ENCODE results near the gene PLEKHA3.

The PLEKHA3 gene

GRCh38 chr2:178473373-178473772, 6.9 kb upstream of the PLEKHA3 start:
- Histone ChIP-seq H3K27ac (no peak overlapping the region), H3K4me1 (no peaks in the 10 kb centered on the region), H3K9ac (no peak overlapping the region)

GRCh38 chr2:178473931-178474330, 6.3 kb upstream of the PLEKHA3 start:
- no peaks in the 10 kb centered on the region for H3K27me3 ChIP-seq (ENCODE audit: control insufficient read depth, insufficient read depth, low read length)
- H3K27ac ChIP-seq, result no peak overlapping the region
- H3K4me3 ChIP-seq (ENCODE audit: low read depth, low read length), result no peak overlapping the region
- H3K4me2 ChIP-seq (ENCODE audit: low read length), result no peak overlapping the region
- no peaks in the 10 kb centered on the region for H3K36me3 ChIP-seq (ENCODE audit: control insufficient read depth, insufficient read depth, low read length)
- H3K9ac ChIP-seq, result no peak overlapping the region
- no peaks in the 10 kb centered on the region for H3K4me1 ChIP-seq
- no peaks in the 10 kb centered on the region for H3K9me3 ChIP-seq (ENCODE audit: control insufficient read depth, low read length)
- no peak overlapping the region for H2AFZ ChIP-seq
- no peaks in the 10 kb centered on the region for H3K79me2 ChIP-seq
- TF ChIP-seq, protein P1, sequence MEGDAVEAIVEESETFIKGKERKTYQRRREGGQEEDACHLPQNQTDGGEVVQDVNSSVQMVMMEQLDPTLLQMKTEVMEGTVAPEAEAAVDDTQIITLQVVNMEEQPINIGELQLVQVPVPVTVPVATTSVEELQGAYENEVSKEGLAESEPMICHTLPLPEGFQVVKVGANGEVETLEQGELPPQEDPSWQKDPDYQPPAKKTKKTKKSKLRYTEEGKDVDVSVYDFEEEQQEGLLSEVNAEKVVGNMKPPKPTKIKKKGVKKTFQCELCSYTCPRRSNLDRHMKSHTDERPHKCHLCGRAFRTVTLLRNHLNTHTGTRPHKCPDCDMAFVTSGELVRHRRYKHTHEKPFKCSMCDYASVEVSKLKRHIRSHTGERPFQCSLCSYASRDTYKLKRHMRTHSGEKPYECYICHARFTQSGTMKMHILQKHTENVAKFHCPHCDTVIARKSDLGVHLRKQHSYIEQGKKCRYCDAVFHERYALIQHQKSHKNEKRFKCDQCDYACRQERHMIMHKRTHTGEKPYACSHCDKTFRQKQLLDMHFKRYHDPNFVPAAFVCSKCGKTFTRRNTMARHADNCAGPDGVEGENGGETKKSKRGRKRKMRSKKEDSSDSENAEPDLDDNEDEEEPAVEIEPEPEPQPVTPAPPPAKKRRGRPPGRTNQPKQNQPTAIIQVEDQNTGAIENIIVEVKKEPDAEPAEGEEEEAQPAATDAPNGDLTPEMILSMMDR (IDR thresholded peaks at IDR 0.05), result no peak

More at GRCh38 chr2:178473373-178473772, 6.9 kb upstream of the PLEKHA3 start:
- Histone ChIP-seq H2AFZ (no peak overlapping the region), H3K36me3 (ENCODE audit: control insufficient read depth, insufficient read depth, low read length) (no peaks in the 10 kb centered on the region), H3K4me3 (ENCODE audit: low read depth, low read length) (no peak overlapping the region), H3K4me2 (ENCODE audit: low read length) (no peak overlapping the region), H3K9me3 (ENCODE audit: control insufficient read depth, low read length) (no peaks in the 10 kb centered on the region), H3K27me3 (ENCODE audit: control insufficient read depth, insufficient read depth, low read length) (no peaks in the 10 kb centered on the region), H3K79me2 (no peaks in the 10 kb centered on the region)
- TF ChIP-seq, protein P1 (IDR thresholded peaks at IDR 0.05), result no peak

DNA sequence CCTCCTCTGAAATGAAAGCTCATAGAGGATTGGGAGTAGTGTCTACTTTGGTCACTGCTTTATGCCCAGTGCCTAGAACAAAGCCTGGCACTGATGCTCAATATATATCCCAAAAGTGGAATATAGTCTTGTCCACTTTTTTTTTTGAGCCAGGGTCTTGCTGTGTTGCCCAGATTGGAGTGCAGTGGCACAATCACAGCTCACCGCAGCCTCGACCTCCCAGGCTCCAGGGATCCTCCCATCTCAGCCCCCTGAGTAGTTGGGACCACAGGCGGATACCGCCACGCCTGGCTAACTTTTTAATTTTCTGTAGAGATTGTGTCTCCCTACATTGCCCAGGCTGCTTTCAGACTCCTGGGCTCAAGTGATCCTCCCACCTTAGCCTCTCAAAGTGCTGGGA, 5.7 kb upstream of the PLEKHA3 start:
- H3K27ac ChIP-seq, result no peak overlapping the region
- H3K4me3 ChIP-seq (ENCODE audit: low read depth, low read length), result no peak overlapping the region
- no peaks in the 10 kb centered on the region for H3K27me3 ChIP-seq (ENCODE audit: control insufficient read depth, insufficient read depth, low read length)
- H3K4me2 ChIP-seq (ENCODE audit: low read length), result no peak overlapping the region
- no peak overlapping the region for H2AFZ ChIP-seq
- H3K36me3 ChIP-seq (ENCODE audit: control insufficient read depth, insufficient read depth, low read length), result no peaks in the 10 kb centered on the region
- no peaks in the 10 kb centered on the region for H3K79me2 ChIP-seq
- no peaks in the 10 kb centered on the region for H3K9me3 ChIP-seq (ENCODE audit: control insufficient read depth, low read length)
- H3K4me1 ChIP-seq, result peaks cover under 1% of the 10 kb centered on the region
- no peak overlapping the region for H3K9ac ChIP-seq
- TF ChIP-seq, protein P1 (IDR thresholded peaks at IDR 0.05), result no peak

- Histone ChIP-seq H3K4me2 (ENCODE audit: low read length) (no peak overlapping the region), H2AFZ (no peak overlapping the region), H3K4me3 (ENCODE audit: low read depth, low read length) (no peak overlapping the region), H3K27ac (no peak overlapping the region), H3K36me3 (ENCODE audit: control insufficient read depth, insufficient read depth, low read length) (no peaks in the 10 kb centered on the region), H3K9me3 (ENCODE audit: control insufficient read depth, low read length) (no peaks in the 10 kb centered on the region), H3K9ac (no peak overlapping the region), H3K79me2 (peaks cover 3% of the 10 kb centered on the region), H3K27me3 (ENCODE audit: control insufficient read depth, insufficient read depth, low read length) (no peaks in the 10 kb centered on the region), H3K4me1 (peaks cover 3% of the 10 kb centered on the region)
- TF ChIP-seq, protein P1 (IDR thresholded peaks at IDR 0.05), result no peak
These were observed 3.8 kb upstream of the PLEKHA3 start for GRCh38 chr2:178476477-178476876.

GRCh38 chr2:178477443-178478129, 2.7 kb upstream of the PLEKHA3 start:
- H3K9ac ChIP-seq, result no peak overlapping the region
- H3K4me1 ChIP-seq, result peaks cover 3% of the 10 kb centered on the region
- H3K27ac ChIP-seq, result peak overlapping the region; percentile 94
- TF ChIP-seq, protein P1 (IDR thresholded peaks at IDR 0.05), result no peak
- H3K27me3 ChIP-seq (ENCODE audit: control insufficient read depth, insufficient read depth, low read length), result no peaks in the 10 kb centered on the region
- H3K4me3 ChIP-seq (ENCODE audit: low read depth, low read length), result peak overlapping the region; percentile 67
- H2AFZ ChIP-seq, result peak overlapping the region; percentile 78
- H3K9me3 ChIP-seq (ENCODE audit: control insufficient read depth, low read length), result no peaks in the 10 kb centered on the region
- no peaks in the 10 kb centered on the region for H3K36me3 ChIP-seq (ENCODE audit: control insufficient read depth, insufficient read depth, low read length)
- peaks cover 5% of the 10 kb centered on the region for H3K79me2 ChIP-seq
- H3K4me2 ChIP-seq (ENCODE audit: low read length), result peak overlapping the region; percentile 99
